AML-193 (cell line): Measurements from ENCODE around the gene MYRFL.

ENCODE experiments used
- DNase-seq, 2 experiments: peaks; one replicate each; lab custom pipeline; 2025; lab: John Stamatoyannopoulos, UW

Gene MYRFL

GRCh38 chr12:69932676-69933552 is 107.9 kb downstream of the MYRFL start:
- no peak for DNase-seq

GRCh38 chr12:69934011-69934410 is 109.0 kb downstream of the MYRFL start:
- no peak for DNase-seq

GRCh38 chr12:69935651-69936100 is 110.6 kb downstream of the MYRFL start:
- DNase-seq, result no peak

- DNase-seq, result no peak
Measured at GRCh38 chr12:69936214-69936731, 111.2 kb downstream of the MYRFL start.

GRCh38 chr12:69936766-69937165 is 111.7 kb downstream of the MYRFL start:
- DNase-seq, result no peak

GRCh38 chr12:69947123-69947522 is 122.1 kb downstream of the MYRFL start:
- no peak for DNase-seq

- DNase-seq, result no peak
Measured at GRCh38 chr12:69947897-69948296, 122.9 kb downstream of the MYRFL start.

- DNase-seq, result no peak
Measured at GRCh38 chr12:69948851-69949250, 123.8 kb downstream of the MYRFL start.

GRCh38 chr12:69949311-69950002 is 124.4 kb downstream of the MYRFL start:
- no peak for DNase-seq

- no peak for DNase-seq
Measured at GRCh38 chr12:69951108-69951507, 126.1 kb downstream of the MYRFL start.

- no peak for DNase-seq
Measured at GRCh38 chr12:69952890-69953289, 127.9 kb downstream of the MYRFL start.

- no peak for DNase-seq
Measured at GRCh38 chr12:69961246-69961645, 136.2 kb downstream of the MYRFL start.

- no peak for DNase-seq
Measured at GRCh38 chr12:69966409-69966808, 141.4 kb downstream of the MYRFL start.

- DNase-seq, result no peak
Measured at GRCh38 chr12:69966839-69967238, 141.8 kb downstream of the MYRFL start.

GRCh38 chr12:69969011-69969410 is 144.0 kb downstream of the MYRFL start:
- DNase-seq, result no peak

- no peak for DNase-seq
Measured at GRCh38 chr12:69972136-69972535, 147.1 kb downstream of the MYRFL start.

GRCh38 chr12:69978020-69978419 is 153.0 kb downstream of the MYRFL start:
- peak in 1 of 2 experiments; percentile 2 for DNase-seq

- DNase-seq, result peak in 1 of 2 experiments; percentile 6
Measured at GRCh38 chr12:69981881-69982475, 157.0 kb downstream of the MYRFL start.

- DNase-seq, result no peak
Measured at GRCh38 chr12:69984241-69984640, 159.2 kb downstream of the MYRFL start.

GRCh38 chr12:69985656-69986055 is 160.6 kb downstream of the MYRFL start:
- peak in 1 of 2 experiments; percentile 8 for DNase-seq

- no peak for DNase-seq
Measured at GRCh38 chr12:69986114-69986513, 161.1 kb downstream of the MYRFL start.

- DNase-seq, result no peak
Measured at GRCh38 chr12:69987579-69988091, 162.6 kb downstream of the MYRFL start.
